ENCODE data around the gene PDE1A. TPM values are rescaled to one million over a fixed set of nuclear protein-coding genes. Genes with fewer than 3 reads are reported as not detected.

Gene PDE1A
- total and polyA plus RNA-seq, 10 of the 15 experiments (the other 5 are each of a cell fraction or from before 2014, with no cell fraction given) = 1.1 TPM; not detected in 9

- TF ChIP-seq PRDM15 (CRISPR knock-in tag; IDR thresholded peaks at IDR 0.05) = no peak
- no peak for TF ChIP-seq SMC3 (IDR thresholded peaks at IDR 0.05; ENCODE audit: borderline replicate concordance, low read length)
- TF ChIP-seq, protein P1, sequence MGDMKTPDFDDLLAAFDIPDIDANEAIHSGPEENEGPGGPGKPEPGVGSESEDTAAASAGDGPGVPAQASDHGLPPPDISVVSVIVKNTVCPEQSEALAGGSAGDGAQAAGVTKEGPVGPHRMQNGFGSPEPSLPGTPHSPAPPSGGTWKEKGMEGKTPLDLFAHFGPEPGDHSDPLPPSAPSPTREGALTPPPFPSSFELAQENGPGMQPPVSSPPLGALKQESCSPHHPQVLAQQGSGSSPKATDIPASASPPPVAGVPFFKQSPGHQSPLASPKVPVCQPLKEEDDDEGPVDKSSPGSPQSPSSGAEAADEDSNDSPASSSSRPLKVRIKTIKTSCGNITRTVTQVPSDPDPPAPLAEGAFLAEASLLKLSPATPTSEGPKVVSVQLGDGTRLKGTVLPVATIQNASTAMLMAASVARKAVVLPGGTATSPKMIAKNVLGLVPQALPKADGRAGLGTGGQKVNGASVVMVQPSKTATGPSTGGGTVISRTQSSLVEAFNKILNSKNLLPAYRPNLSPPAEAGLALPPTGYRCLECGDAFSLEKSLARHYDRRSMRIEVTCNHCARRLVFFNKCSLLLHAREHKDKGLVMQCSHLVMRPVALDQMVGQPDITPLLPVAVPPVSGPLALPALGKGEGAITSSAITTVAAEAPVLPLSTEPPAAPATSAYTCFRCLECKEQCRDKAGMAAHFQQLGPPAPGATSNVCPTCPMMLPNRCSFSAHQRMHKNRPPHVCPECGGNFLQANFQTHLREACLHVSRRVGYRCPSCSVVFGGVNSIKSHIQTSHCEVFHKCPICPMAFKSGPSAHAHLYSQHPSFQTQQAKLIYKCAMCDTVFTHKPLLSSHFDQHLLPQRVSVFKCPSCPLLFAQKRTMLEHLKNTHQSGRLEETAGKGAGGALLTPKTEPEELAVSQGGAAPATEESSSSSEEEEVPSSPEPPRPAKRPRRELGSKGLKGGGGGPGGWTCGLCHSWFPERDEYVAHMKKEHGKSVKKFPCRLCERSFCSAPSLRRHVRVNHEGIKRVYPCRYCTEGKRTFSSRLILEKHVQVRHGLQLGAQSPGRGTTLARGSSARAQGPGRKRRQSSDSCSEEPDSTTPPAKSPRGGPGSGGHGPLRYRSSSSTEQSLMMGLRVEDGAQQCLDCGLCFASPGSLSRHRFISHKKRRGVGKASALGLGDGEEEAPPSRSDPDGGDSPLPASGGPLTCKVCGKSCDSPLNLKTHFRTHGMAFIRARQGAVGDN (IDR thresholded peaks at IDR 0.05) = no peak
- TF ChIP-seq KDM1A (IDR thresholded peaks at IDR 0.05; ENCODE audit: borderline replicate concordance) = no peak
- TF ChIP-seq ZBED1 (IDR thresholded peaks at IDR 0.05; ENCODE audit: borderline replicate concordance) = no peak
- TF ChIP-seq HDAC6 (IDR thresholded peaks at IDR 0.05; ENCODE audit: unreplicated experiment) = no peak
- no peak for TF ChIP-seq CBX3 (IDR thresholded peaks at IDR 0.05; ENCODE audit: borderline replicate concordance, low read depth)
- no peak for TF ChIP-seq NR2F1 (conservative IDR thresholded peaks at IDR 0.05)
Measured at GRCh38 chr2:182220335-182220734, 206.5 kb downstream of the PDE1A start (continued).

All from GM12878 (cell line).